Hepatocyte (in vitro differentiated cells): Measurements from ENCODE around the gene DNAJB13.

Experiments used
- CTCF ChIP-seq: fragments of 200-600 bp; sonication (generic); IDR thresholded peaks from 2 replicates; pipeline ENCODE4 v1.5.1; 2016; ENCODE audit warnings: antibody characterized with exemption, mild to moderate bottlenecking; ENCODE audit not compliant: poor library complexity
- EZH2 ChIP-seq: fragments of 200-600 bp; sonication (generic); IDR thresholded peaks from 2 replicates; pipeline ENCODE4 v1.6.1; 2016; ENCODE audit warnings: antibody characterized with exemption, mild to moderate bottlenecking, borderline replicate concordance

GRCh38 chr11:73951797-73952196 is 971 bp downstream of the DNAJB13 start:
- TF ChIP-seq CTCF (no peak), EZH2 (no peak)
